Ectodermal cell (in vitro differentiated cells): ENCODE data around the gene KCNIP4.

Experiments used
- H3K27ac ChIP-seq: 2 replicates; pipeline ENCODE4 v1.7.0; 2013; ENCODE audit warnings: mild to moderate bottlenecking, low read depth, low read length; ENCODE audit not compliant: insufficient read depth, poor library complexity, severe bottlenecking
- H3K27me3 ChIP-seq: 2 replicates; pipeline ENCODE4 v1.7.0; 2013; ENCODE audit warnings: mild to moderate bottlenecking, low read length; ENCODE audit not compliant: insufficient read depth, control insufficient read depth, poor library complexity, severe bottlenecking
- H3K36me3 ChIP-seq: one replicate; pipeline ENCODE4 v1.7.0; 2013; ENCODE audit warnings: low read length; ENCODE audit not compliant: control insufficient read depth, insufficient read depth
- H3K4me1 ChIP-seq: one replicate; pipeline ENCODE4 v1.7.0; 2013; ENCODE audit warnings: low read length; ENCODE audit not compliant: control insufficient read depth, insufficient read depth
- H3K4me3 ChIP-seq: 2 replicates; pipeline ENCODE4 v1.7.0; 2013; ENCODE audit warnings: low read depth, low read length, control low read depth; ENCODE audit not compliant: insufficient read depth
- H3K9me3 ChIP-seq: 2 replicates; pipeline ENCODE4 v1.7.0; 2013; ENCODE audit warnings: mild to moderate bottlenecking, low read length, moderate library complexity; ENCODE audit not compliant: control insufficient read depth
- WGBS, 2 experiments: methylation state at CpG; one replicate each; pipeline ENCODE4 v1.1.7; 2013; ENCODE audit warnings: missing lambda C conversion rate in 2 of 2; 5-methylcytosine and 5-hydroxymethylcytosine counted together

The KCNIP4 gene

GRCh38 chr4:21467551-21467950, 481.0 kb downstream of the KCNIP4 start:
- no peaks in the 10 kb centered on the region for H3K36me3 ChIP-seq
- H3K27ac ChIP-seq: no peak overlapping the region
- H3K4me3 ChIP-seq: no peak overlapping the region
- no peaks in the 10 kb centered on the region for H3K27me3 ChIP-seq
- WGBS, 2 experiments: 92 to 94% methylated on average over 4 of the region's 4 CpGs
- no peaks in the 10 kb centered on the region for H3K9me3 ChIP-seq
- H3K4me1 ChIP-seq: no peaks in the 10 kb centered on the region

- no peaks in the 10 kb centered on the region for H3K9me3 ChIP-seq
- no peak overlapping the region for H3K4me3 ChIP-seq
- 87 to 96% methylated on average over 5 to 6 of the region's 6 CpGs for WGBS, 2 experiments
- no peaks in the 10 kb centered on the region for H3K4me1 ChIP-seq
- no peaks in the 10 kb centered on the region for H3K36me3 ChIP-seq
- no peak overlapping the region for H3K27ac ChIP-seq
- H3K27me3 ChIP-seq: no peaks in the 10 kb centered on the region
Observed at GRCh38 chr4:21457086-21457840, 491.3 kb downstream of the KCNIP4 start.

- H3K4me1 ChIP-seq: no peaks in the 10 kb centered on the region
- H3K36me3 ChIP-seq: no peaks in the 10 kb centered on the region
- H3K9me3 ChIP-seq: no peaks in the 10 kb centered on the region
- no peak overlapping the region for H3K27ac ChIP-seq
- no peaks in the 10 kb centered on the region for H3K27me3 ChIP-seq
- 88 to 100% methylated on average over 1 of the region's 1 CpG for WGBS, 2 experiments
- no peak overlapping the region for H3K4me3 ChIP-seq
Observed at GRCh38 chr4:21454831-21455230, 493.7 kb downstream of the KCNIP4 start.

GRCh38 chr4:21454201-21454600, 494.4 kb downstream of the KCNIP4 start:
- Histone ChIP-seq H3K4me1 (no peaks in the 10 kb centered on the region), H3K27ac (no peak overlapping the region)
- WGBS, 2 experiments: 90 to 95% methylated on average over 4 of the region's 4 CpGs

GRCh38 chr4:21452931-21453330, 495.6 kb downstream of the KCNIP4 start:
- Histone ChIP-seq H3K27me3 (no peaks in the 10 kb centered on the region), H3K9me3 (no peaks in the 10 kb centered on the region), H3K4me1 (no peaks in the 10 kb centered on the region), H3K36me3 (no peaks in the 10 kb centered on the region), H3K27ac (no peak overlapping the region), H3K4me3 (no peak overlapping the region)

More at GRCh38 chr4:21454201-21454600, 494.4 kb downstream of the KCNIP4 start:
- no peaks in the 10 kb centered on the region for H3K9me3 ChIP-seq
- no peaks in the 10 kb centered on the region for H3K27me3 ChIP-seq
- H3K4me3 ChIP-seq: no peak overlapping the region
- no peaks in the 10 kb centered on the region for H3K36me3 ChIP-seq

- Histone ChIP-seq H3K27ac (no peak overlapping the region), H3K4me3 (no peak overlapping the region), H3K4me1 (no peaks in the 10 kb centered on the region), H3K27me3 (no peaks in the 10 kb centered on the region), H3K9me3 (no peaks in the 10 kb centered on the region), H3K36me3 (no peaks in the 10 kb centered on the region)
- WGBS, 2 experiments: 73 to 85% methylated on average over 1 of the region's 1 CpG
Observed at GRCh38 chr4:21451032-21451431, 497.5 kb downstream of the KCNIP4 start.

- WGBS, 2 experiments: 92 to 93% methylated on average over 4 of the region's 4 CpGs
- no peak overlapping the region for H3K4me3 ChIP-seq
- no peaks in the 10 kb centered on the region for H3K36me3 ChIP-seq
- no peaks in the 10 kb centered on the region for H3K4me1 ChIP-seq
- no peaks in the 10 kb centered on the region for H3K9me3 ChIP-seq
- no peaks in the 10 kb centered on the region for H3K27me3 ChIP-seq
- no peak overlapping the region for H3K27ac ChIP-seq
Observed at GRCh38 chr4:21450331-21450730, 498.2 kb downstream of the KCNIP4 start.

- no peaks in the 10 kb centered on the region for H3K4me1 ChIP-seq
- H3K27ac ChIP-seq: no peak overlapping the region
- H3K27me3 ChIP-seq: no peaks in the 10 kb centered on the region
- H3K4me3 ChIP-seq: no peak overlapping the region
- no peaks in the 10 kb centered on the region for H3K9me3 ChIP-seq
- H3K36me3 ChIP-seq: no peaks in the 10 kb centered on the region
Observed at GRCh38 chr4:21447301-21448054, 501.1 kb downstream of the KCNIP4 start.

- H3K4me1 ChIP-seq: no peaks in the 10 kb centered on the region
- H3K4me3 ChIP-seq: no peak overlapping the region
- H3K27me3 ChIP-seq: no peaks in the 10 kb centered on the region
- H3K9me3 ChIP-seq: no peaks in the 10 kb centered on the region
- no peak overlapping the region for H3K27ac ChIP-seq
- 93 to 94% methylated on average over 2 of the region's 2 CpGs for WGBS, 2 experiments
- no peaks in the 10 kb centered on the region for H3K36me3 ChIP-seq
Observed at GRCh38 chr4:21420166-21420565, 528.4 kb downstream of the KCNIP4 start.

GRCh38 chr4:21415728-21416127, 532.8 kb downstream of the KCNIP4 start:
- Histone ChIP-seq H3K4me3 (no peak overlapping the region), H3K27ac (no peak overlapping the region), H3K36me3 (no peaks in the 10 kb centered on the region), H3K9me3 (no peaks in the 10 kb centered on the region), H3K4me1 (no peaks in the 10 kb centered on the region), H3K27me3 (no peaks in the 10 kb centered on the region)
- 97 to 99% methylated on average over 3 of the region's 4 CpGs for WGBS, 2 experiments
